ENCODE data around the gene ZNF516. TPM values are rescaled to one million over a fixed set of nuclear protein-coding genes. Genes with fewer than 3 reads are reported as not detected.

The ZNF516 gene
- total RNA-seq, 1 experiment from 2014 or later = 28.3 TPM

DNA sequence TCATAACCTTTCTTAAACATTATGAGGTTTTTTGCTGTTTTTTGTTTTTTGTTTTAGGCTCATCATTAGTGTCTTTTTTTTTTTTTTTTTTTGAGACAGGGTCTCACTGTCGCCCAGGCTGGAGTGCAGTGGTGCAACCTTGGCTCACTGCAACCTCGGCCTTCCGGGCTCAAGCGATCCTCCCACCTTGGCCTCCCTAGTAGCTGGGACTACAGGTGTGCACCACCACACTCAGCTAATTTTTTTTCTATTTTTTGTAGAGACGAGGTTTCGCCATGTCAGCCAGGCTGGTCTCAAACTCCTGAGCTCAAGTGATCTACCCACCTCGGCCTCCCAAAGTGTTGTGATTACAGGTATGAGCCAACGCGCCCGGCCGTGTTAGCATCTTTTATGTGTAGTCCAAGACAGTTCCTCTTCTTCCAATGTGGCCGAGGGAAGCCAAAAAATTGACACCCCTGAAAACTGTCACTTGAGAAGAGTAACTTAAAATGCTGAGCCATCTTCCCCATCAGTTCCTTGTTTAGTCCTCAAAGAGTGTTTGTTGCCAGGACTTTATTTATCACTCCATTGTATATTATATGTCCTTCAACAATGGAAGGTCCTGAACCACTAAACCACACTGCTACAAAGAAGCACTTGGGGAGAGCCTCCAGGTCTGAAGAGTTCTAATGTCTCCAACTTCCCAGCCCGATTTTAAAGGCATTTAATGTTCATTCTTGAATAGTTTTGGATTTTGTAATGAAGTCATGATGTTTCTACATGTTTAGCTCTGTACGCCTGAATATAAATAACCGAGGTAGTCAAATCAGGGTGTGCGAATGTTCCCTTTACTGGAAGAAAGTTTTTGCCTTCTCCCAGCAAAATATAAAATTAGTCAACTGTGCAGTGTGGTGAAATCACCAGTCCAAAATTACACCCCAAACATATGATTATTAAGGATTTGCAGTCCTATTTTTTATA, 26.4 kb downstream of the ZNF516 start:
- CTCF ChIA-PET = interaction anchor here (0.7 to 0.9 kb wide), 2 partner anchors 8 to 245 kb away, joined by 3 to 7 read pairs; no protein-coding TSS in a partner anchor
- H3K4me1 Mint-ChIP-seq (ENCODE audit: insufficient read depth, unreplicated experiment) = peaks cover 11% of the 10 kb centered on the region

DNA sequence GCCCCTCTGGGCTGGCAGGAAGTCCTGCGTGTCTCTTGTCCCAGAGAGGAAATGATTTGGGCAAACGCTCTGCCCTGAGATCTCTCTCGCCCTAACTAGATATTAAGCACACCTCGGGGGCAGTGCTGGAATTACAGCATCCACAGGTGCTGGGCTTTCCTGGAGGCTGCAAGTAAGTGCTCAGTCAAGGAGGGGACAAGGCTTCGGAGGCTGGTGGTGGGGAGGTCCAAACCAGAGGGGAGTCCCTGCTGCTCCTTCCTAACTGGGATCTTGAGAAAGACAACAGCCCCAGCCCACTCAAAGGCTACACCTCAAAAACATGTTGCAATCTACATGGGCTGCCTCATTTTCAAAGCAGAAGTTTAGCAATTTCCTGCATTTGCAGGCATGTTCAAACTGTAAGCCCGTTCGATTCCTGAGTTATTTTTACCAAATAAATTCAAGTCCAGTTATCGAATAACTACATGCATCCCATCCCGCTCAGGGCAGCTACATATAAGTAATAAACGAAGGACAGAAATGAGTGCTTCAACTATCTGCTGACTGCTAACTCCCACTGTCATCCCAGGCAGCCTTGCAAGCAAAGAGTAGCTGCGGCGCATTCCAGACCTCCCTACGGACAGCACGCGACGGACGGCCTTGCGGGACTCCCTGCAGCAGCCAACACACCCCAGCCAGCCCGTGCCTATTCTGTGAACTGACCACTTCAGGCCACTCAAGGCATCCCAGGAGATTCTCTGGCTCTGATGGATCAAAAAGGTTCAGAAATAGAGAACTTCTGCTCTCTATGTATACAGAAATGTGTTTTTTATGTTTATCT, 27.5 kb downstream of the ZNF516 start:
- BruUV-seq (replicated peaks) = no TSS peak
- no peak overlapping the region for H3K4me3 Mint-ChIP-seq (ENCODE audit: unreplicated experiment)
- peaks cover 9% of the 10 kb centered on the region for H3K4me1 Mint-ChIP-seq (ENCODE audit: insufficient read depth, unreplicated experiment)
- POLR2A ChIA-PET = no interaction called here
- no peaks in the 10 kb centered on the region for H3K9me3 Mint-ChIP-seq (ENCODE audit: unreplicated experiment)
- H3K36me3 Mint-ChIP-seq (ENCODE audit: insufficient read depth, unreplicated experiment) = peaks cover 12% of the 10 kb centered on the region
- H3K27ac Mint-ChIP-seq (ENCODE audit: low read depth, unreplicated experiment) = no peak overlapping the region
- no peak for DNase-seq (ENCODE audit: unreplicated experiment)
- intact Hi-C loops (cut with micrococcal nuclease) = no loop called here
- TF ChIP-seq, protein P1, sequence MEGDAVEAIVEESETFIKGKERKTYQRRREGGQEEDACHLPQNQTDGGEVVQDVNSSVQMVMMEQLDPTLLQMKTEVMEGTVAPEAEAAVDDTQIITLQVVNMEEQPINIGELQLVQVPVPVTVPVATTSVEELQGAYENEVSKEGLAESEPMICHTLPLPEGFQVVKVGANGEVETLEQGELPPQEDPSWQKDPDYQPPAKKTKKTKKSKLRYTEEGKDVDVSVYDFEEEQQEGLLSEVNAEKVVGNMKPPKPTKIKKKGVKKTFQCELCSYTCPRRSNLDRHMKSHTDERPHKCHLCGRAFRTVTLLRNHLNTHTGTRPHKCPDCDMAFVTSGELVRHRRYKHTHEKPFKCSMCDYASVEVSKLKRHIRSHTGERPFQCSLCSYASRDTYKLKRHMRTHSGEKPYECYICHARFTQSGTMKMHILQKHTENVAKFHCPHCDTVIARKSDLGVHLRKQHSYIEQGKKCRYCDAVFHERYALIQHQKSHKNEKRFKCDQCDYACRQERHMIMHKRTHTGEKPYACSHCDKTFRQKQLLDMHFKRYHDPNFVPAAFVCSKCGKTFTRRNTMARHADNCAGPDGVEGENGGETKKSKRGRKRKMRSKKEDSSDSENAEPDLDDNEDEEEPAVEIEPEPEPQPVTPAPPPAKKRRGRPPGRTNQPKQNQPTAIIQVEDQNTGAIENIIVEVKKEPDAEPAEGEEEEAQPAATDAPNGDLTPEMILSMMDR (IDR thresholded peaks at IDR 0.05; ENCODE audit: unreplicated experiment) = no peak
- H3K27me3 Mint-ChIP-seq (ENCODE audit: insufficient read depth, unreplicated experiment) = no peaks in the 10 kb centered on the region
- CTCF ChIA-PET = interaction anchor here (0.9 kb wide), 1 partner anchor 7 kb away, joined by 7 read pairs; no protein-coding TSS in a partner anchor

More for the DNA sequence above, 26.4 kb downstream of the ZNF516 start:
- H3K27me3 Mint-ChIP-seq (ENCODE audit: insufficient read depth, unreplicated experiment) = no peaks in the 10 kb centered on the region
- intact Hi-C loops (cut with micrococcal nuclease) = no loop called here
- no peak overlapping the region for H3K27ac Mint-ChIP-seq (ENCODE audit: low read depth, unreplicated experiment)
- TF ChIP-seq, protein P1 (IDR thresholded peaks at IDR 0.05; ENCODE audit: unreplicated experiment) = no peak
- H3K9me3 Mint-ChIP-seq (ENCODE audit: unreplicated experiment) = no peaks in the 10 kb centered on the region
- DNase-seq (ENCODE audit: unreplicated experiment) = no peak
- H3K4me3 Mint-ChIP-seq (ENCODE audit: unreplicated experiment) = no peak overlapping the region
- H3K36me3 Mint-ChIP-seq (ENCODE audit: insufficient read depth, unreplicated experiment) = peaks cover 12% of the 10 kb centered on the region
- BruUV-seq (replicated peaks) = no TSS peak
- POLR2A ChIA-PET = interaction anchor here (0.6 to 1.6 kb wide), 4 partner anchors 20 to 277 kb away, joined by 3 to 5 read pairs (median 4); no protein-coding TSS in a partner anchor

GRCh38 chr18:76466410-76466991, 28.5 kb downstream of the ZNF516 start:
- ChIA-PET POLR2A (no interaction called here), CTCF (no interaction called here)
- H3K36me3 Mint-ChIP-seq (ENCODE audit: insufficient read depth, unreplicated experiment) = peaks cover 18% of the 10 kb centered on the region
- no peaks in the 10 kb centered on the region for H3K9me3 Mint-ChIP-seq (ENCODE audit: unreplicated experiment)
- no peaks in the 10 kb centered on the region for H3K4me1 Mint-ChIP-seq (ENCODE audit: insufficient read depth, unreplicated experiment)
- TF ChIP-seq, protein P1 (IDR thresholded peaks at IDR 0.05; ENCODE audit: unreplicated experiment) = no peak
- no peak for DNase-seq (ENCODE audit: unreplicated experiment)
- H3K27ac Mint-ChIP-seq (ENCODE audit: low read depth, unreplicated experiment) = no peak overlapping the region
- intact Hi-C loops (cut with micrococcal nuclease) = no loop called here
- BruUV-seq (replicated peaks) = no TSS peak
- no peaks in the 10 kb centered on the region for H3K27me3 Mint-ChIP-seq (ENCODE audit: insufficient read depth, unreplicated experiment)
- H3K4me3 Mint-ChIP-seq (ENCODE audit: unreplicated experiment) = no peak overlapping the region
